UCSD-AML1 (cell line): Measurements from ENCODE around the gene DCDC2C.
"Not testable (repeated sequence)": the region's sequence is repeated elsewhere in the genome, so short reads cannot be mapped to it uniquely, and the experiment has no call there.

Experiments
- DNase-seq: peaks from one replicate; lab custom pipeline; 2025; ENCODE audit not compliant: unreplicated experiment; lab: John Stamatoyannopoulos, UW

DCDC2C gene

GRCh38 chr2:3814706-3815245 lies 111.4 kb downstream of the DCDC2C start:
- DNase-seq: no peak

- DNase-seq: not testable (repeated sequence)
These were observed 113.8 kb downstream of the DCDC2C start for GRCh38 chr2:3817144-3817543.

GRCh38 chr2:3823748-3824147 lies 120.4 kb downstream of the DCDC2C start:
- DNase-seq: no peak

GRCh38 chr2:3827673-3828575 lies 124.5 kb downstream of the DCDC2C start:
- DNase-seq: peak; percentile 16

- DNase-seq: no peak
These were observed 127.4 kb downstream of the DCDC2C start for GRCh38 chr2:3830796-3831195.

GRCh38 chr2:3837086-3837485 lies 133.7 kb downstream of the DCDC2C start:
- no peak for DNase-seq

- DNase-seq: no peak
These were observed 135.0 kb downstream of the DCDC2C start for GRCh38 chr2:3838348-3838747.

GRCh38 chr2:3839476-3839875 lies 136.1 kb downstream of the DCDC2C start:
- DNase-seq: no peak

GRCh38 chr2:3840611-3841155 lies 137.3 kb downstream of the DCDC2C start:
- DNase-seq: no peak

- no peak for DNase-seq
These were observed 144.2 kb downstream of the DCDC2C start for GRCh38 chr2:3847397-3848052.

GRCh38 chr2:3848776-3849175 lies 145.4 kb downstream of the DCDC2C start:
- no peak for DNase-seq

GRCh38 chr2:3849213-3849612 lies 145.8 kb downstream of the DCDC2C start:
- no peak for DNase-seq

- no peak for DNase-seq
These were observed 154.2 kb downstream of the DCDC2C start for GRCh38 chr2:3857576-3857975.

GRCh38 chr2:3864943-3865865 lies 161.8 kb downstream of the DCDC2C start:
- no peak for DNase-seq

GRCh38 chr2:3867469-3867868 lies 164.1 kb downstream of the DCDC2C start:
- no peak for DNase-seq

- DNase-seq: no peak
These were observed 164.8 kb downstream of the DCDC2C start for GRCh38 chr2:3868012-3868805.

GRCh38 chr2:3870222-3870621 lies 166.8 kb downstream of the DCDC2C start:
- DNase-seq: no peak

GRCh38 chr2:3871002-3871401 lies 167.6 kb downstream of the DCDC2C start:
- DNase-seq: no peak

GRCh38 chr2:3872451-3872850 lies 169.1 kb downstream of the DCDC2C start:
- no peak for DNase-seq

- no peak for DNase-seq
These were observed 170.5 kb downstream of the DCDC2C start for GRCh38 chr2:3873899-3874298.
